Activated CD8-positive, alpha-beta T cell treated with anti-CD3 and anti-CD28 coated beads for 36 hours (primary cell): Measurements from ENCODE around the gene SENP5. TPM values are rescaled to one million over a fixed set of nuclear protein-coding genes. Genes with fewer than 3 reads are reported as not detected.
A peak's percentile ranks its signal among the peaks of the same experiment; 100 is the strongest.

ENCODE experiments used
- ATAC-seq: fragments of 200-7000 bp; cut with Tn5 transposase; one replicate; pipeline ENCODE4 v1.10.0; 2021; ENCODE audit warnings: mild to moderate bottlenecking, moderate library complexity
- CTCF ChIA-PET: fragments of 350-600 bp; sonication (Branson Sonifier 250); formaldehyde crosslinking; loops from one replicate; lab custom pipeline; 2021; ENCODE audit warnings: antibody characterized with exemption; lab: Charles Lee
- POLR2A ChIA-PET: fragments of 350-600 bp; sonication (Branson Sonifier 250); formaldehyde crosslinking; loops from one replicate; lab custom pipeline; 2021; ENCODE audit warnings: antibody characterized with exemption; lab: Charles Lee
- DNase-seq: peaks from one replicate; pipeline ENCODE4 v3.0.0-alpha.2; 2020
- H3K27ac Mint-ChIP-seq: one replicate; pipeline ENCODE4 v1.8.0; 2021; ENCODE audit warnings: mild to moderate bottlenecking, mixed read lengths
- H3K27me3 Mint-ChIP-seq: one replicate; pipeline ENCODE4 v1.8.0; 2021; ENCODE audit warnings: mixed read lengths
- H3K36me3 Mint-ChIP-seq: one replicate; pipeline ENCODE4 v1.8.0; 2021; ENCODE audit warnings: low read depth, mixed read lengths
- H3K4me1 Mint-ChIP-seq: one replicate; pipeline ENCODE4 v1.8.0; 2021; ENCODE audit warnings: low read depth, mixed read lengths
- H3K4me3 Mint-ChIP-seq: one replicate; pipeline ENCODE4 v1.8.0; 2021; ENCODE audit warnings: mild to moderate bottlenecking, moderate library complexity, mixed read lengths
- H3K9me3 Mint-ChIP-seq: one replicate; pipeline ENCODE4 v1.8.0; 2021; ENCODE audit warnings: mixed read lengths
- CTCF ChIP-seq: fragments of 200-600 bp; IDR thresholded peaks from one replicate; pipeline ENCODE4 v1.8.0; 2022; ENCODE audit warnings: antibody characterized with exemption, mild to moderate bottlenecking
- intact Hi-C: fragments of 100-400 bp; cut with micrococcal nuclease; formaldehyde crosslinking; loops from one replicate; pipeline ENCODE4 v1.10.0; 2022
- total RNA-seq, 2 experiments: library from RNA; stranded (reverse); gene quantifications; one replicate each; pipeline ENCODE4 v1.2.3, GENCODE V29; 2021

The SENP5 gene
- total RNA-seq, 2 experiments from 2014 or later: 28.0 to 32.5 TPM

- DNase-seq (no peak), ATAC-seq (no peak)
- no peaks in the 10 kb centered on the region for H3K9me3 Mint-ChIP-seq
- H3K4me3 Mint-ChIP-seq: no peak overlapping the region
- POLR2A ChIA-PET: interaction anchor here (3.0 kb wide), 1 partner anchor 10 kb away, joined by 14 read pairs; the partner anchor contains the start of gene NCBP2
- H3K27me3 Mint-ChIP-seq: no peaks in the 10 kb centered on the region
- intact Hi-C loops: no loop called here
- CTCF ChIA-PET: no interaction called here
- TF ChIP-seq CTCF: no peak
- peaks cover 47% of the 10 kb centered on the region for H3K36me3 Mint-ChIP-seq
- peaks cover 2% of the 10 kb centered on the region for H3K4me1 Mint-ChIP-seq
- H3K27ac Mint-ChIP-seq: no peak overlapping the region
Observed at GRCh38 chr3:196932600-196932999, 64.9 kb downstream of the SENP5 start.

GRCh38 chr3:196936288-196936687 lies 68.6 kb downstream of the SENP5 start:
- ATAC-seq (no peak), DNase-seq (no peak)
- peak overlapping the region; percentile 48 for H3K27ac Mint-ChIP-seq
- CTCF ChIA-PET: interaction anchor here (1.5 to 2.6 kb wide), 2 partner anchors 13 to 99 kb away, joined by 3 to 7 read pairs; no protein-coding TSS in a partner anchor
- H3K4me3 Mint-ChIP-seq: no peak overlapping the region
- TF ChIP-seq CTCF: no peak
- intact Hi-C loops: no loop called here
- H3K27me3 Mint-ChIP-seq: no peaks in the 10 kb centered on the region
- peaks cover 27% of the 10 kb centered on the region for H3K4me1 Mint-ChIP-seq
- H3K9me3 Mint-ChIP-seq: no peaks in the 10 kb centered on the region
- POLR2A ChIA-PET: interaction anchor here (1.0 to 1.4 kb wide), 2 partner anchors 15 to 55 kb away, joined by 3 to 5 read pairs; no protein-coding TSS in a partner anchor
- H3K36me3 Mint-ChIP-seq: peaks cover 68% of the 10 kb centered on the region

- no peak for ATAC-seq
- Mint-ChIP-seq H3K4me3 (no peak overlapping the region), H3K4me1 (peaks cover 31% of the 10 kb centered on the region), H3K27me3 (no peaks in the 10 kb centered on the region), H3K36me3 (peaks cover 68% of the 10 kb centered on the region), H3K27ac (peak overlapping the region; percentile 78), H3K9me3 (no peaks in the 10 kb centered on the region)
- no peak for DNase-seq
- TF ChIP-seq CTCF: no peak
- intact Hi-C loops: no loop called here
- POLR2A ChIA-PET: no interaction called here
- CTCF ChIA-PET: interaction anchor here (0.6 to 1.5 kb wide), 3 partner anchors 98 to 103 kb away, joined by 3 to 6 read pairs (median 3); no protein-coding TSS in a partner anchor
Observed at GRCh38 chr3:196938124-196938523, 70.4 kb downstream of the SENP5 start.

- Mint-ChIP-seq H3K4me1 (peaks cover 33% of the 10 kb centered on the region), H3K9me3 (no peaks in the 10 kb centered on the region), H3K27ac (peak overlapping the region; percentile 62), H3K27me3 (no peaks in the 10 kb centered on the region), H3K4me3 (no peak overlapping the region), H3K36me3 (peaks cover 69% of the 10 kb centered on the region)
- ChIA-PET CTCF (interaction anchor here (1.2 to 1.5 kb wide), 3 partner anchors 31 to 104 kb away, joined by 3 to 6 read pairs (median 4); no protein-coding TSS in a partner anchor), POLR2A (no interaction called here)
- ATAC-seq (no peak), DNase-seq (no peak)
- no peak for TF ChIP-seq CTCF
- intact Hi-C loops: no loop called here
Observed at GRCh38 chr3:196938576-196938975, 70.9 kb downstream of the SENP5 start.

GRCh38 chr3:196941729-196942225 lies 74.1 kb downstream of the SENP5 start:
- DNase-seq (peak; percentile 83), ATAC-seq (peak; percentile 43)
- H3K36me3 Mint-ChIP-seq: peaks cover 50% of the 10 kb centered on the region
- peaks cover 47% of the 10 kb centered on the region for H3K4me1 Mint-ChIP-seq
- H3K27ac Mint-ChIP-seq: peak overlapping the region; percentile 98
- no peaks in the 10 kb centered on the region for H3K9me3 Mint-ChIP-seq
- ChIA-PET POLR2A (interaction anchor here (0.7 to 3.0 kb wide), 18 partner anchors 10 to 315 kb away, joined by 3 to 14 read pairs (median 3); partner anchors contain the start of gene SENP5), CTCF (interaction anchor here (0.7 to 2.5 kb wide), 15 partner anchors 9 to 332 kb away, joined by 3 to 13 read pairs (median 4); partner anchors contain the start of gene SENP5)
- peak overlapping the region; percentile 93 for H3K4me3 Mint-ChIP-seq
- intact Hi-C loops: loop anchor here (10.0 kb wide), 1 partner anchor 107 kb away; no protein-coding TSS in a partner anchor
- no peaks in the 10 kb centered on the region for H3K27me3 Mint-ChIP-seq
- no peak for TF ChIP-seq CTCF
